Fibroblast of the aortic adventitia (primary cell): Measurements from ENCODE around the gene CDC6. TPM values are rescaled to one million over a fixed set of nuclear protein-coding genes. Genes with fewer than 3 reads are reported as not detected.

Experiments
- DNase-seq: peaks from one replicate; pipeline ENCODE4 v3.0.0-alpha.2; 2010; ENCODE audit warnings: low read depth
- H3K4me3 ChIP-seq: 2 replicates; pipeline ENCODE4 v1.5.1; 2011; ENCODE audit warnings: low read depth, mild to moderate bottlenecking, control low read depth, low read length, moderate library complexity
- total RNA-seq: library from RNA; depleted of rRNA; stranded (reverse); fragments of >200 nt; gene quantifications from 2 replicates; pipeline ENCODE4 v1.2.3, GENCODE V29; 2012; ENCODE audit warnings: low replicate concordance
- TF ChIP-seq, protein P1 (sequence below): IDR thresholded peaks from 2 replicates; pipeline ENCODE4 v1.5.1; 2011; ENCODE audit warnings: mild to moderate bottlenecking, low read length, control low read depth, inconsistent platforms; ENCODE audit not compliant: insufficient read depth

CDC6 gene
- total RNA-seq, 1 donor = 40.4 TPM

DNA sequence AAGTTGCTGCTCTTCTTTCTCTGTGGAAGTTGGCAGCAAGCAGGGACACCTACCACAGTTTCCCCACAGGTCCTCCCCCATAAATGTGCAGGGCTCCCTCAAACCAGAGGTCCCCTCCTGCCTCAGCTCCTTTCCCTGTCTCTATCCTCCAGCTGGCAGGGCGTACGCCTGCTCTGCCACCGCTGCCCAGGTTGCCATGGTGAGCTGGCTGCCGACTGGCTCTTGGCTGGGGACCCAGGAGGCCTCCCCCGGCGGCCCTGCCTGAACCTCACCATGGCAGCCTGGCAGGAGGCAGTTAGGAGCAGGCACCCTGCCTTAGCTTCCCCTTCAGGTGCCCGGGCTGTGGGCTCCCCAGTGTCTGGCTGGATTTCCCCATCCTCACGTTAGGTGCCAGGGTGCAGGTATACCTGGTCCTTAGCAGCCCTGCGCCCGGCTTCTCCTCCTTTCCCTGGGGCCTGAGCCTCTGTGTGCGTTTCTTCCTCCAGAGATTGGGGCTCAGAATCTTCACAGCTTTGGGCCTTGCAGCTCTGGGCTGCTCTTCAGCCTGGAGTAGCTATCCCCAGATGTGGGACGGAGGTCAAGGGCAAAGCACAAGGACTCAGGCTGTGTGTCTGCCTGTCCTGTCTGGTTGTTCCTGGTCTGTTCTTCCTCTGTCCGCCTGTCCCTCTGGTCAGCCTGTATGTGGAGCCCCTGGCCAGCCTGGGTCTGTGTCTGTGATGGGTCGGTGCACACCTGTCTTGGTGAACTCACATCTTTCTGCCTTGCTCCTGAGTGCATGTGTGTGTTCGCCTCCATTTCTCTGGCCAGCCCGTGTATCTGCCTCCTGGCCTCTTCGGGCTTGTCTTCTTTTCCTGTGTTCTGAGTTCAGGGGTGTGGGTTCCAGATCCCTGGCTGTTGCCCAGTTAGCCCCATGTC, 61.1 kb downstream of the CDC6 start:
- H3K4me3 ChIP-seq = no peak overlapping the region
- no peak for DNase-seq
- TF ChIP-seq, protein P1, sequence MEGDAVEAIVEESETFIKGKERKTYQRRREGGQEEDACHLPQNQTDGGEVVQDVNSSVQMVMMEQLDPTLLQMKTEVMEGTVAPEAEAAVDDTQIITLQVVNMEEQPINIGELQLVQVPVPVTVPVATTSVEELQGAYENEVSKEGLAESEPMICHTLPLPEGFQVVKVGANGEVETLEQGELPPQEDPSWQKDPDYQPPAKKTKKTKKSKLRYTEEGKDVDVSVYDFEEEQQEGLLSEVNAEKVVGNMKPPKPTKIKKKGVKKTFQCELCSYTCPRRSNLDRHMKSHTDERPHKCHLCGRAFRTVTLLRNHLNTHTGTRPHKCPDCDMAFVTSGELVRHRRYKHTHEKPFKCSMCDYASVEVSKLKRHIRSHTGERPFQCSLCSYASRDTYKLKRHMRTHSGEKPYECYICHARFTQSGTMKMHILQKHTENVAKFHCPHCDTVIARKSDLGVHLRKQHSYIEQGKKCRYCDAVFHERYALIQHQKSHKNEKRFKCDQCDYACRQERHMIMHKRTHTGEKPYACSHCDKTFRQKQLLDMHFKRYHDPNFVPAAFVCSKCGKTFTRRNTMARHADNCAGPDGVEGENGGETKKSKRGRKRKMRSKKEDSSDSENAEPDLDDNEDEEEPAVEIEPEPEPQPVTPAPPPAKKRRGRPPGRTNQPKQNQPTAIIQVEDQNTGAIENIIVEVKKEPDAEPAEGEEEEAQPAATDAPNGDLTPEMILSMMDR = no peak

DNA sequence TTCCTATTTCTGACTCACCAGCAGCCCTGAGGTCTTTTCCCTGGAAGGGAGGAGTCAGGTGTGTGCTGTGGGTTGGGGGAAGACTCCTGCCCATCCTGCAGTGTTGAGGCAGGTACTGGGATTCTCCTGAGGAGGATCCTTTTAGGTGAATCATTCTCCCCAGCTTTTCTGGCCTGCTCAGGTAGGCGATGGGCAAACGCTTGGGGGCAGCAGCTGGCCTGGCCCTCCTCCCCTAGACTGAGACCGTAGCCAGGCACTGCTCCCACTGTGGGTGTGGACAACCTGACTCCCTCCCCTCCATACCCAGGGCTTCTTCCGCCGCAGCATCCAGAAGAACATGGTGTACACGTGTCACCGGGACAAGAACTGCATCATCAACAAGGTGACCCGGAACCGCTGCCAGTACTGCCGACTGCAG, 61.8 kb downstream of the CDC6 start:
- no peak for DNase-seq
- no peak overlapping the region for H3K4me3 ChIP-seq
- TF ChIP-seq, protein P1 = no peak

DNA sequence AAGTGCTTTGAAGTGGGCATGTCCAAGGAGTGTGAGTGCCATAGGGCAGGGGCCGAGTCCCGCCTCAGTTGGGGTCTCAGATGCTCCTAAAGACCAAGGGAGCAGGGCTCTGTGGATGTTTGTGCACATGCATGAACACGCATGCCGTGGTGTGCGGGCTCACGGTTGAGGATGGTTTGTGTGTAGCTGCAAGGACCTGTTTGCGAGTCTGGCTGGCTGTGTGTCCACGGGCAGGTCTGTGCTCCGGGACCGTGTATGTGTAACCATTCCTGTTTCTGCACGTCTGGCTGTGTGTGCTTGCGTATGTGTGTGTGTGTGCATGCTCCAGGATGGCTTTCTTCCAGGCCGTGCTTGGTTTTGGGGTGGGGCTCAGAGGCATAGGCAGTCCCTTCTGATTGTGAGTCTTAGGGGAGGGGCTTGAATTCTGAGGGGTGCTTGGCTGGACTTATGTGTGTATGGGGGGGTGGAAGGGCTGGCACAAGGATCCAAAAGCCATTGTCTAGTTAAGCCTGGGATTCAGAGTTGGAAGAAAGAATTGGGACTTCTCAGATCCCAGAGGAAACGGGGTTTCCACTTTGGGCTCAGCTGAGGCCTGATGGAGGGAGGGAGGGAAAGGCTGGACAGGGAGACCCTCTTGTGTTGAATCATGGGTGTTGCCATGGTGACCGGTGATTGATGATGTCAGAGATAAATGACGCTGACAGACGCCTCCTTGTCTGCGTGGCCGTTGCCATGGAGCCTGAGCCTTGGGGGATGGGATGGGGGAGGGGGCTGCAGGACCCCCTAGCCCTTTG, 62.4 kb downstream of the CDC6 start:
- TF ChIP-seq, protein P1 = no peak
- peak; percentile 82 for DNase-seq
- H3K4me3 ChIP-seq = peak overlapping the region; percentile 9

DNA sequence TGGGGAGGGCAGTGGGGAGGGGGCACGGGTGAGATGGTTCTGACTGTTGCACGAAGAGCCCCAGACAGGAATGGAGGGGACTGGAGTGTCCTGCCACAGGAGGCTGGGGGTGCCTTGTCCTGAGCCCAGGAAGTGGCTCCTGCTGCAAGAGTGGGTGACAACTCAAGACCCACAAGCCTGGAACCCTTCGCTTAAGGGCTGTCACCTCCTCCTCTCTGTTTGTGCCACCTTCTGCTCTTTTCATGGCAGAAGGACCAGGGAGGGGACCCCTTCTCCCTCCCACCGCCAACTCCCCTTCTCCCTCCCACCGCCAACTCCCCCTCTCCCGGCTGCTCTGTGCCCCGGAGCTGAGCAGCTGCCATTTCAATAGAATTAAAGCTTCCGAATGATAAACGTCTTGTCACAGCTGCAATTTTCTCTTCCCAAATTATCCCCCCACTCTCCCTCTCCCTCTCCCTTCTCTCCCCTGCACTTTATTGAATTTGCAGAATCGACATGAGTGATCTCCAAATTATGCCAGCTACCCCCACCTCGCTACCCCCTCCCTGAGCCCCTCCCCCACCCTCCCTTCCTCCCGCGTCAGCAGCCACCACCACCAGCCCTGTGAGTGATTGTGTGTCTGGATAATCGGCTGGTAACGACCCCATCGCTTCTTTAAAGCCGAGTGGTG, 63.1 kb downstream of the CDC6 start:
- H3K4me3 ChIP-seq = no peak overlapping the region
- TF ChIP-seq, protein P1 = no peak
- no peak for DNase-seq

DNA sequence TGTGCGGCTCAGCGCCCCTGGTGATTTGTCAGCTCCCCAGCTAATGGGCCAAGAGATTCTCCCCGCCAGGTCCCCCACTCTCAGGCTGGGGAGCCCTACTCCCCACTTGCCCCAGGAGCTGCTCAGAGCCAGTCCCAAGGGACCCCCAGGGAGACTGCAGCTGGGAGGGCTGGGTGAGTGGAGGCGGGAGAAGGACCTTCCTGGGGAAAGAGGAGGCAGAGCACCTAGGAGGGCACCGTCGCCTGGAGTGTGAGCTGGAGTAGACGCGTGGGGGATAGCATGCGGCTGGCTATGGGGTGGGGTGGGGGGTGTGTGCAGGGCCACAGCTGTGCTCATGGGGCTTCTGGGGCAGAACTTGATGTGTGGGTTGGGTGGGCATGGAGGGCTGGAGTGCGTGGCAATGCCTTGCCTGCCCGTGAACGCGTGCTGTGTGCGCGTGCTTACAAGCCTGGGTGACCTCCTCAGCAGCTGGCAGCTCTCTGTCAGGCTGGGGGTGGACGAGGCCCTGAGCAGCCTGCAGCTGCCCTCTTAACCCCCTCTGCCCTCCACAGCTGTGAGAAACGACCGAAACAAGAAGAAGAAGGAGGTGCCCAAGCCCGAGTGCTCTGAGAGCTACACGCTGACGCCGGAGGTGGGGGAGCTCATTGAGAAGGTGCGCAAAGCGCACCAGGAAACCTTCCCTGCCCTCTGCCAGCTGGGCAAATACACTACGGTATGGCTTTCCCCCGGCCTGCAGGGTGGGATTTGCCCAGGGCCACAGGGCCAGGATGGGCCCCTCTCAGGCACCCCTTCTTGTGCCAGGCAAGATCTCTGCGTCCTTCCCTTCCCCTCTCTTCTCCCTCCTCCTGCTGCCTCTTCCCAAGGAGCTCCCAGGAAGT, 63.9 kb downstream of the CDC6 start:
- no peak for DNase-seq
- TF ChIP-seq, protein P1 = no peak
- H3K4me3 ChIP-seq = no peak overlapping the region
